Natural killer cell (primary cell): ENCODE data around the gene IRF9. TPM values are rescaled to one million over a fixed set of nuclear protein-coding genes. Genes with fewer than 3 reads are reported as not detected.

Experiments used
- ATAC-seq, 3 donors: fragments of 150-1000 bp in 2 of 3; fragments of 200-7000 bp in 1 of 3; cut with Tn5 transposase; 1 replicate in 1 of 3; 2 replicates in 2 of 3; pipeline ENCODE4 v1.10.0; 2021; ENCODE audit warnings: mild to moderate bottlenecking in 2 of 3, moderate library complexity in 2 of 3
- DNase-seq, 2 donors: peaks; one replicate each; pipeline versions ENCODE4 v3.0.0 to v3.0.0-alpha.2; 2013 to 2021; ENCODE audit warnings: mixed read lengths in 1 of 2
- H3K27ac ChIP-seq: one replicate; pipeline ENCODE4 v1.5.1; 2013; ENCODE audit warnings: mild to moderate bottlenecking, low read length
- H3K27me3 ChIP-seq: one replicate; pipeline ENCODE4 v1.6.1; 2013; ENCODE audit warnings: low read length; ENCODE audit not compliant: control insufficient read depth, insufficient read depth
- H3K36me3 ChIP-seq: one replicate; pipeline ENCODE4 v1.6.1; 2013; ENCODE audit warnings: low read length; ENCODE audit not compliant: control insufficient read depth, insufficient read depth
- H3K4me1 ChIP-seq: one replicate; pipeline ENCODE4 v1.6.1; 2013; ENCODE audit warnings: low read length; ENCODE audit not compliant: control insufficient read depth, insufficient read depth
- H3K4me3 ChIP-seq: one replicate; pipeline ENCODE4 v1.5.1; 2013; ENCODE audit warnings: low read length
- H3K9me3 ChIP-seq: one replicate; pipeline ENCODE4 v1.6.1; 2013; ENCODE audit warnings: low read length; ENCODE audit not compliant: control insufficient read depth, insufficient read depth
- H3K27ac Mint-ChIP-seq, 2 donors: one replicate each; pipeline ENCODE4 v1.8.0; 2022; ENCODE audit warnings: mild to moderate bottlenecking in 2 of 2, mixed read lengths in 2 of 2, moderate library complexity in 1 of 2
- H3K27me3 Mint-ChIP-seq, 2 donors: one replicate each; pipeline ENCODE4 v1.8.0; 2022; ENCODE audit warnings: low read depth in 2 of 2, mixed read lengths in 2 of 2
- H3K36me3 Mint-ChIP-seq: one replicate; pipeline ENCODE4 v1.8.0; 2022; ENCODE audit warnings: mixed read lengths
- H3K4me1 Mint-ChIP-seq, 2 donors: one replicate each; pipeline ENCODE4 v1.8.0; 2022; ENCODE audit warnings: mixed read lengths in 2 of 2
- H3K4me3 Mint-ChIP-seq: one replicate; pipeline ENCODE4 v1.8.0; 2022; ENCODE audit warnings: mild to moderate bottlenecking, moderate library complexity, mixed read lengths
- H3K9me3 Mint-ChIP-seq, 2 donors: one replicate each; pipeline ENCODE4 v1.8.0; 2022; ENCODE audit warnings: mixed read lengths in 2 of 2
- CTCF ChIP-seq: fragments of 200-600 bp; IDR thresholded peaks from one replicate; pipeline ENCODE4 v1.8.0; 2022; ENCODE audit warnings: antibody characterized with exemption
- WGBS: methylation state at CpG from one replicate; pipeline ENCODE4 v1.1.7; 2013; ENCODE audit warnings: missing lambda C conversion rate; ENCODE audit not compliant: insufficient coverage; 5-methylcytosine and 5-hydroxymethylcytosine counted together
- intact Hi-C: fragments of 100-400 bp; cut with micrococcal nuclease; formaldehyde crosslinking; loops from one replicate; pipeline ENCODE4 v1.14.2; 2022
- total RNA-seq, 4 donors: library from RNA; stranded (reverse); fragments of 120-200 nt in 1 of 4; gene quantifications; one replicate each; pipeline versions ENCODE4 v1.2.3 to v1.2.4, GENCODE V29; 2013 to 2022

The IRF9 gene
- total RNA-seq, 3 donors from 2014 or later (not counting 1 experiment from before 2014, with no cell fraction given): 178 to 348 (median 319) TPM

GRCh38 chr14:24189059-24189375 lies 28.0 kb downstream of the IRF9 start:
- TF ChIP-seq CTCF: no peak
- H3K9me3 Mint-ChIP-seq: no peaks in the 10 kb centered on the region
- H3K9me3 ChIP-seq: no peaks in the 10 kb centered on the region
- H3K27me3 Mint-ChIP-seq: no peaks in the 10 kb centered on the region
- no peaks in the 10 kb centered on the region for H3K36me3 Mint-ChIP-seq
- DNase-seq: no peak
- peak overlapping the region; percentile 68 for H3K27ac ChIP-seq
- WGBS: 0% methylated on average over 1 of the region's 3 CpGs
- peak overlapping the region; percentile 83 to 97 for H3K27ac Mint-ChIP-seq
- peaks cover 36% of the 10 kb centered on the region for H3K36me3 ChIP-seq
- H3K4me3 ChIP-seq: no peak overlapping the region
- peaks cover 23% of the 10 kb centered on the region for H3K4me1 ChIP-seq
- H3K4me3 Mint-ChIP-seq: peak overlapping the region; percentile 85
- H3K27me3 ChIP-seq: no peaks in the 10 kb centered on the region
- intact Hi-C loops: loop anchor here (2.0 kb wide), 3 partner anchors 42 to 110 kb away; partner anchors contain the start of genes DCAF11, DHRS1, NOP9 and NRL
- peaks cover 28 to 36% of the 10 kb centered on the region in 2 donors for H3K4me1 Mint-ChIP-seq
- ATAC-seq: no peak

GRCh38 chr14:24189460-24189859 lies 28.4 kb downstream of the IRF9 start:
- WGBS: 94% methylated on average over 9 of the region's 9 CpGs
- no peaks in the 10 kb centered on the region for H3K36me3 Mint-ChIP-seq
- peak overlapping the region; percentile 83 to 97 for H3K27ac Mint-ChIP-seq
- no peaks in the 10 kb centered on the region for H3K27me3 Mint-ChIP-seq
- TF ChIP-seq CTCF: no peak
- Histone ChIP-seq H3K27ac (peak overlapping the region; percentile 68), H3K36me3 (peaks cover 32% of the 10 kb centered on the region), H3K4me1 (peaks cover 24% of the 10 kb centered on the region), H3K4me3 (no peak overlapping the region), H3K9me3 (no peaks in the 10 kb centered on the region), H3K27me3 (no peaks in the 10 kb centered on the region)
- H3K4me1 Mint-ChIP-seq: peaks cover 33 to 41% of the 10 kb centered on the region in 2 donors
- intact Hi-C loops: loop anchor here (2.0 kb wide), 3 partner anchors 43 to 109 kb away; partner anchors contain the start of genes DCAF11, DHRS1, NOP9 and NRL
- no peak for DNase-seq
- H3K4me3 Mint-ChIP-seq: no peak overlapping the region
- no peaks in the 10 kb centered on the region for H3K9me3 Mint-ChIP-seq
- ATAC-seq: no peak

GRCh38 chr14:24190416-24190815 lies 29.4 kb downstream of the IRF9 start:
- intact Hi-C loops: no loop called here
- Mint-ChIP-seq H3K36me3 (no peaks in the 10 kb centered on the region), H3K27ac (peak overlapping the region; percentile 83 to 97), H3K4me1 (peaks cover 42 to 49% of the 10 kb centered on the region in 2 donors), H3K4me3 (no peak overlapping the region), H3K27me3 (no peaks in the 10 kb centered on the region), H3K9me3 (no peaks in the 10 kb centered on the region)
- no peak for DNase-seq
- 96% methylated on average over 8 of the region's 10 CpGs for WGBS
- no peak overlapping the region for H3K27ac ChIP-seq
- peaks cover 23% of the 10 kb centered on the region for H3K36me3 ChIP-seq
- no peak for ATAC-seq
- no peaks in the 10 kb centered on the region for H3K9me3 ChIP-seq
- H3K4me3 ChIP-seq: no peak overlapping the region
- no peaks in the 10 kb centered on the region for H3K27me3 ChIP-seq
- no peak for TF ChIP-seq CTCF
- H3K4me1 ChIP-seq: peaks cover 31% of the 10 kb centered on the region

GRCh38 chr14:24192933-24193332 lies 31.9 kb downstream of the IRF9 start:
- Mint-ChIP-seq H3K4me3 (no peak overlapping the region), H3K9me3 (no peaks in the 10 kb centered on the region), H3K27me3 (no peaks in the 10 kb centered on the region), H3K36me3 (no peaks in the 10 kb centered on the region), H3K4me1 (peaks cover 47 to 51% of the 10 kb centered on the region in 2 donors), H3K27ac (peak overlapping the region; percentile 69 to 75)
- TF ChIP-seq CTCF: no peak
- ATAC-seq: no peak
- Histone ChIP-seq H3K27me3 (no peaks in the 10 kb centered on the region), H3K4me3 (no peak overlapping the region), H3K9me3 (no peaks in the 10 kb centered on the region), H3K4me1 (peaks cover 38% of the 10 kb centered on the region), H3K27ac (no peak overlapping the region), H3K36me3 (peaks cover 13% of the 10 kb centered on the region)
- 90% methylated on average over 15 of the region's 15 CpGs for WGBS
- intact Hi-C loops: no loop called here
- no peak for DNase-seq
